K562 (cell line): ENCODE results near the gene MTTP.

Source experiments
- CBFA2T3 ChIP-seq: fragments of 450-650 bp; IDR thresholded peaks from 2 replicates; pipeline ENCODE4 v1.6.1; 2017
- CREM ChIP-seq: IDR thresholded peaks from 2 replicates; pipeline ENCODE4 v1.6.1; 2014; ENCODE audit warnings: antibody characterized with exemption, low read depth
- CTCF ChIP-seq, 3 experiments: IDR thresholded peaks in 2 of 3; conservative IDR thresholded peaks in 1 of 3; 2 replicates each; pipeline ENCODE4 v1.5.1; 2011 to 2012; ENCODE audit warnings: low read length in 3 of 3, mild to moderate bottlenecking in 3 of 3, control low read depth in 2 of 3, improper control_type of control experiment in 1 of 3, inconsistent platforms in 1 of 3, low read depth in 1 of 3, mixed read lengths in 1 of 3, moderate library complexity in 1 of 3; ENCODE audit not compliant: insufficient read depth in 2 of 3
- FOXJ3 ChIP-seq: sonication (generic); formaldehyde crosslinking; IDR thresholded peaks from 2 replicates; pipeline ENCODE4 v1.4.0; 2020; ENCODE audit warnings: mild to moderate bottlenecking, missing genetic modification reagents
- MCM3 ChIP-seq: fragments of 450-650 bp; IDR thresholded peaks from 2 replicates; pipeline ENCODE4 v1.6.1; 2016
- POLR2A ChIP-seq: fragments of 450-650 bp; conservative IDR thresholded peaks from 2 replicates; pipeline ENCODE4 v1.6.1; 2016
- POLR2AphosphoS5 ChIP-seq: IDR thresholded peaks from 2 replicates; pipeline ENCODE4 v1.6.1; 2011; ENCODE audit warnings: mild to moderate bottlenecking, low read depth, low read length, moderate library complexity; ENCODE audit not compliant: control insufficient read depth, insufficient read depth
- SFPQ ChIP-seq: fragments of 200-400 bp; formaldehyde crosslinking; IDR thresholded peaks from 2 replicates; pipeline ENCODE4 v1.6.1; 2017; ENCODE audit warnings: mild to moderate bottlenecking, low read depth, low read length, moderate library complexity
- SMAD4 ChIP-seq: fragments of 250-450 bp; sonication (Bioruptor Pico); conservative IDR thresholded peaks from 2 replicates; pipeline ENCODE4 v1.8.0; 2021; ENCODE audit warnings: inconsistent platforms, mild to moderate bottlenecking, moderate library complexity
- SRSF1 ChIP-seq: fragments of 200-400 bp; formaldehyde crosslinking; IDR thresholded peaks from 2 replicates; pipeline ENCODE4 v1.6.1; 2017; ENCODE audit warnings: mild to moderate bottlenecking, low read depth, low read length, moderate library complexity
- ZNF589 ChIP-seq: fragments of 200-800 bp; sonication (Bioruptor generic); IDR thresholded peaks from 2 replicates; pipeline ENCODE4 v1.6.1; 2016; ENCODE audit warnings: low read depth, missing genetic modification characterization, missing compliant biosample characterization
- ZNF655 ChIP-seq: fragments of 250-450 bp; sonication (Bioruptor Pico); IDR thresholded peaks from 2 replicates; pipeline ENCODE4 v1.5.0; 2021
- TF ChIP-seq, protein P1 (sequence below): sonication (generic); formaldehyde crosslinking; IDR thresholded peaks from 2 replicates; pipeline ENCODE4 v1.8.1; 2022; ENCODE audit warnings: missing genetic modification reagents
- TF ChIP-seq, protein P2 (sequence below): sonication (generic); formaldehyde crosslinking; IDR thresholded peaks from 2 replicates; pipeline ENCODE4 v1.8.0; 2023; ENCODE audit warnings: mild to moderate bottlenecking, missing genetic modification reagents

DNA sequence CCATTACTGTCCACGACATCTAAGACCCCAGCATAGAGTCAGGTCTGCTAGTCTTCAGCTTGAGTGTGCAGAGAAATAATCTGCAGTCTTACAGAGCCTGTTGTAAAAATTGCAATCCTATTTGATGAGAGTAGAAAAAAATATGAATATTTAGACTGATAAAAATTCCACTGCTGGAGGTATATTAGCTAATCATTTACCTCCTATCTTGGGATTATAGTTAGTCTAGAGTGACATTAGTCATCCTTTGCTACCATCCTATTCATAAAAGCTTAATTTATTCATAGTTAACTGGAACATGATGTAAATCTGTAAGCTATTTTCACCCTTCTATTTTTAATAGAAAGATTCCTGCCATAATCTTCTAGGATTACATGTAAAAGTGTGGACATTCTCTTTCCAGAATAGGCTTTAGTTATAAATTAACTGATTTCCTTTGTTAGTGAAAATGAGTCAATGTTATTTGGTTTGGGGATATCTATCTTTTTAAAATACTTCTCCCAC is 56.3 kb downstream of the MTTP start:
- TF ChIP-seq, protein P1, sequence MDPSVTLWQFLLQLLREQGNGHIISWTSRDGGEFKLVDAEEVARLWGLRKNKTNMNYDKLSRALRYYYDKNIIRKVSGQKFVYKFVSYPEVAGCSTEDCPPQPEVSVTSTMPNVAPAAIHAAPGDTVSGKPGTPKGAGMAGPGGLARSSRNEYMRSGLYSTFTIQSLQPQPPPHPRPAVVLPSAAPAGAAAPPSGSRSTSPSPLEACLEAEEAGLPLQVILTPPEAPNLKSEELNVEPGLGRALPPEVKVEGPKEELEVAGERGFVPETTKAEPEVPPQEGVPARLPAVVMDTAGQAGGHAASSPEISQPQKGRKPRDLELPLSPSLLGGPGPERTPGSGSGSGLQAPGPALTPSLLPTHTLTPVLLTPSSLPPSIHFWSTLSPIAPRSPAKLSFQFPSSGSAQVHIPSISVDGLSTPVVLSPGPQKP = no peak
- no peak for TF ChIP-seq POLR2A
- no peak for TF ChIP-seq CTCF (IDR thresholded peaks at IDR 0.05 in 2 of 3, conservative IDR thresholded peaks at IDR 0.05 in 1 of 3; ENCODE audit: insufficient read depth in 2 of 3, low read depth in 1 of 3, low read length in 3 of 3)
- TF ChIP-seq ZNF589 (CRISPR knock-in tag) = no peak
- no peak for TF ChIP-seq POLR2AphosphoS5
- no peak for TF ChIP-seq MCM3
- TF ChIP-seq, protein P2, sequence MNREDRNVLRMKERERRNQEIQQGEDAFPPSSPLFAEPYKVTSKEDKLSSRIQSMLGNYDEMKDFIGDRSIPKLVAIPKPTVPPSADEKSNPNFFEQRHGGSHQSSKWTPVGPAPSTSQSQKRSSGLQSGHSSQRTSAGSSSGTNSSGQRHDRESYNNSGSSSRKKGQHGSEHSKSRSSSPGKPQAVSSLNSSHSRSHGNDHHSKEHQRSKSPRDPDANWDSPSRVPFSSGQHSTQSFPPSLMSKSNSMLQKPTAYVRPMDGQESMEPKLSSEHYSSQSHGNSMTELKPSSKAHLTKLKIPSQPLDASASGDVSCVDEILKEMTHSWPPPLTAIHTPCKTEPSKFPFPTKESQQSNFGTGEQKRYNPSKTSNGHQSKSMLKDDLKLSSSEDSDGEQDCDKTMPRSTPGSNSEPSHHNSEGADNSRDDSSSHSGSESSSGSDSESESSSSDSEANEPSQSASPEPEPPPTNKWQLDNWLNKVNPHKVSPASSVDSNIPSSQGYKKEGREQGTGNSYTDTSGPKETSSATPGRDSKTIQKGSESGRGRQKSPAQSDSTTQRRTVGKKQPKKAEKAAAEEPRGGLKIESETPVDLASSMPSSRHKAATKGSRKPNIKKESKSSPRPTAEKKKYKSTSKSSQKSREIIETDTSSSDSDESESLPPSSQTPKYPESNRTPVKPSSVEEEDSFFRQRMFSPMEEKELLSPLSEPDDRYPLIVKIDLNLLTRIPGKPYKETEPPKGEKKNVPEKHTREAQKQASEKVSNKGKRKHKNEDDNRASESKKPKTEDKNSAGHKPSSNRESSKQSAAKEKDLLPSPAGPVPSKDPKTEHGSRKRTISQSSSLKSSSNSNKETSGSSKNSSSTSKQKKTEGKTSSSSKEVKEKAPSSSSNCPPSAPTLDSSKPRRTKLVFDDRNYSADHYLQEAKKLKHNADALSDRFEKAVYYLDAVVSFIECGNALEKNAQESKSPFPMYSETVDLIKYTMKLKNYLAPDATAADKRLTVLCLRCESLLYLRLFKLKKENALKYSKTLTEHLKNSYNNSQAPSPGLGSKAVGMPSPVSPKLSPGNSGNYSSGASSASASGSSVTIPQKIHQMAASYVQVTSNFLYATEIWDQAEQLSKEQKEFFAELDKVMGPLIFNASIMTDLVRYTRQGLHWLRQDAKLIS (CRISPR knock-in tag) = no peak
- TF ChIP-seq ZNF655 (CRISPR knock-in tag) = no peak
- no peak for TF ChIP-seq SMAD4
- TF ChIP-seq FOXJ3 (CRISPR knock-in tag) = no peak
- TF ChIP-seq SRSF1 = no peak
- no peak for TF ChIP-seq CBFA2T3
- no peak for TF ChIP-seq CREM
- no peak for TF ChIP-seq SFPQ
